HCT116 (cell line): ENCODE measurements around the gene DPF3. TPM values are rescaled to one million over a fixed set of nuclear protein-coding genes. Genes with fewer than 3 reads are reported as not detected.

Experiments
- ATAC-seq: fragments of 200-7000 bp; cut with Tn5 transposase; 2 replicates; pipeline ENCODE4 v1.9.1; 2020; ENCODE audit warnings: mild to moderate bottlenecking, moderate library complexity
- BruUV-seq: library from RNA; stranded (reverse); fragments of 400-500 nt; replicated peaks from 2 replicates; lab custom pipeline; 2021; lab: Mats Ljungman, UMichigan
- CTCF ChIA-PET: fragments of 300-600 bp; sonication (Branson Sonifier 250); formaldehyde crosslinking; loops from one replicate; lab custom pipeline; 2021; ENCODE audit warnings: antibody characterized with exemption; lab: Charles Lee
- POLR2A ChIA-PET: fragments of 300-600, 350-600 bp; sonication (Branson Sonifier 250); formaldehyde crosslinking; loops from one replicate; lab custom pipeline; 2021; ENCODE audit warnings: antibody characterized with exemption; lab: Charles Lee
- RAD21 ChIA-PET, 2 experiments: fragments of 300-600 bp; sonication (Branson Sonifier 250); formaldehyde crosslinking; loops; one replicate each; lab custom pipeline; 2023; ENCODE audit warnings: low total read pairs in 2 of 2; ENCODE audit not compliant: uncharacterized antibody in 2 of 2, unreplicated experiment in 2 of 2, low non-redundant PET in 1 of 2; lab: Charles Lee
- DNase-seq: peaks from one replicate; pipeline ENCODE4 v3.0.0-alpha.2; 2010; ENCODE audit warnings: low read depth, low spot score
- H2AFZ ChIP-seq: fragments of 200-600 bp; shearing (Covaris generic), sonication (generic); 2 replicates; pipeline ENCODE4 v1.6.1; 2017; ENCODE audit warnings: low read depth, mixed run types, mixed read lengths, antibody characterized with exemption, low read length; ENCODE audit not compliant: poor library complexity, severe bottlenecking
- H3K27ac ChIP-seq: 2 replicates; pipeline ENCODE4 v1.5.1; 2012; ENCODE audit warnings: low read depth, low read length
- H3K27me3 ChIP-seq: fragments of 200-600 bp; sonication (generic); 2 replicates; pipeline ENCODE4 v1.6.1; 2016; ENCODE audit warnings: mixed run types, low read length, mixed read lengths; ENCODE audit not compliant: insufficient read depth
- H3K36me3 ChIP-seq, 2 experiments: fragments of 200-500 bp in 1 of 2; fragments of 200-600 bp in 1 of 2; sonication (Bioruptor generic) in 1 of 2; sonication (generic) in 1 of 2; 2 replicates each; pipeline versions ENCODE4 v1.5.1 to v1.6.1; 2014 to 2016; ENCODE audit warnings: low read length in 2 of 2, inconsistent platforms in 1 of 2, mixed read lengths in 1 of 2, mixed run types in 1 of 2; ENCODE audit not compliant: insufficient read depth in 2 of 2, control insufficient read depth in 1 of 2
- H3K4me1 ChIP-seq, 2 experiments: fragments of 200-600 bp in 1 of 2; sonication (generic) in 1 of 2; 2 replicates each; pipeline versions ENCODE4 v1.5.1 to v1.6.1; 2012 to 2017; ENCODE audit warnings: low read length in 2 of 2, inconsistent platforms in 1 of 2, mild to moderate bottlenecking in 1 of 2, mixed read lengths in 1 of 2, mixed run types in 1 of 2, moderate library complexity in 1 of 2; ENCODE audit not compliant: insufficient read depth in 2 of 2, control insufficient read depth in 1 of 2
- H3K4me2 ChIP-seq: fragments of 200-600 bp; sonication (generic); 2 replicates; pipeline ENCODE4 v1.6.1; 2017; ENCODE audit warnings: mixed run types, low read length, mixed read lengths
- H3K4me3 ChIP-seq, 2 experiments: fragments of 200-600 bp in 1 of 2; sonication (generic) in 1 of 2; replicated peaks in 1 of 2; 2 replicates each; pipeline ENCODE4 v1.5.1; 2011 to 2016; ENCODE audit warnings: low read length in 2 of 2, control low read depth in 1 of 2, low read depth in 1 of 2, mild to moderate bottlenecking in 1 of 2, mixed read lengths in 1 of 2, mixed run types in 1 of 2
- H3K79me2 ChIP-seq: fragments of 200-600 bp; sonication (generic); 2 replicates; pipeline ENCODE4 v1.6.1; 2017; ENCODE audit warnings: mild to moderate bottlenecking, mixed run types, low read length, moderate library complexity, mixed read lengths; ENCODE audit not compliant: insufficient read depth
- H3K9ac ChIP-seq: fragments of 200-600 bp; sonication (generic); 2 replicates; pipeline ENCODE4 v1.6.1; 2016; ENCODE audit warnings: low read length, mixed read lengths
- H3K9me2 ChIP-seq: fragments of 200-600 bp; sonication (generic), shearing (Covaris generic); 2 replicates; pipeline ENCODE4 v1.6.1; 2017; ENCODE audit warnings: mixed run types, mild to moderate bottlenecking, moderate library complexity; ENCODE audit not compliant: insufficient read depth
- H3K9me3 ChIP-seq, 2 experiments: fragments of 200-500 bp in 1 of 2; fragments of 200-600 bp in 1 of 2; sonication (Bioruptor generic) in 1 of 2; sonication (generic) in 1 of 2; 2 replicates each; pipeline ENCODE4 v1.6.1; 2014 to 2017; ENCODE audit warnings: low read length in 2 of 2, mixed read lengths in 2 of 2, inconsistent platforms in 1 of 2, low read depth in 1 of 2, mild to moderate bottlenecking in 1 of 2, mixed run types in 1 of 2, moderate library complexity in 1 of 2; ENCODE audit not compliant: control insufficient read depth in 1 of 2, insufficient read depth in 1 of 2
- H4K20me1 ChIP-seq: fragments of 200-600 bp; sonication (generic), shearing (Covaris generic); 2 replicates; pipeline ENCODE4 v1.6.1; 2017; ENCODE audit warnings: mixed run types, mild to moderate bottlenecking, moderate library complexity; ENCODE audit not compliant: insufficient read depth
- CBX3 ChIP-seq: IDR thresholded peaks from 2 replicates; pipeline ENCODE4 v1.6.1; 2012; ENCODE audit warnings: low read depth
- CEBPB ChIP-seq: IDR thresholded peaks from 2 replicates; pipeline ENCODE4 v1.6.1; 2012; ENCODE audit warnings: low read depth
- ELF1 ChIP-seq: IDR thresholded peaks from 2 replicates; pipeline ENCODE4 v1.6.1; 2012; ENCODE audit warnings: low read depth, borderline replicate concordance
- EZH2 ChIP-seq: fragments of 200-600 bp; sonication (generic); IDR thresholded peaks from 2 replicates; pipeline ENCODE4 v1.6.1; 2017; ENCODE audit warnings: antibody characterized with exemption, mixed run types
- EZH2phosphoT487 ChIP-seq: fragments of 200-600 bp; IDR thresholded peaks from 2 replicates; pipeline ENCODE4 v1.6.1; 2018; ENCODE audit warnings: antibody characterized with exemption, borderline replicate concordance
- FOSL1 ChIP-seq: IDR thresholded peaks from 2 replicates; pipeline ENCODE4 v1.6.1; 2012; ENCODE audit warnings: low read depth
- JUND ChIP-seq: IDR thresholded peaks from 2 replicates; pipeline ENCODE4 v1.6.1; 2012
- POLR2AphosphoS5 ChIP-seq: IDR thresholded peaks from 2 replicates; pipeline ENCODE4 v1.6.1; 2011; ENCODE audit warnings: mild to moderate bottlenecking, low read depth, low read length, moderate library complexity
- RAD21 ChIP-seq: IDR thresholded peaks from 2 replicates; pipeline ENCODE4 v1.6.1; 2012; ENCODE audit warnings: low read depth, mild to moderate bottlenecking
- SIN3A ChIP-seq: IDR thresholded peaks from 2 replicates; pipeline ENCODE4 v1.6.1; 2012; ENCODE audit warnings: low read depth
- SP1 ChIP-seq: IDR thresholded peaks from 2 replicates; pipeline ENCODE4 v1.6.1; 2012; ENCODE audit warnings: low read depth
- SRF ChIP-seq: IDR thresholded peaks from 2 replicates; pipeline ENCODE4 v1.6.1; 2012; ENCODE audit warnings: low read depth
- TCF7L2 ChIP-seq: IDR thresholded peaks from 2 replicates; pipeline ENCODE4 v1.7.0; 2011; ENCODE audit warnings: borderline replicate concordance, inconsistent platforms; ENCODE audit not compliant: insufficient read depth, insufficient read length; ENCODE audit errors: extremely low read depth
- ZNF274 ChIP-seq: fragments of 200-500 bp; sonication (Bioruptor generic); IDR thresholded peaks from 2 replicates; pipeline ENCODE4 v1.6.1; 2014; ENCODE audit warnings: mild to moderate bottlenecking, low read depth, low read length, inconsistent platforms
- intact Hi-C: fragments of 100-400 bp; cut with micrococcal nuclease; formaldehyde crosslinking; loops from 2 replicates; pipeline ENCODE4 v1.10.0; 2022
- total RNA-seq: library from RNA; stranded (reverse); gene quantifications from one replicate; pipeline ENCODE4 v1.2.1, GENCODE V29; 2021; ENCODE audit not compliant: unreplicated experiment
- TF ChIP-seq, protein P1 (sequence below): IDR thresholded peaks from 2 replicates; pipeline ENCODE4 v1.6.1; 2012
- TF ChIP-seq, protein P2 (sequence below): IDR thresholded peaks from 2 replicates; pipeline ENCODE4 v1.6.1; 2012
- TF ChIP-seq, protein P3 (sequence below), 3 experiments: fragments of 200-600 bp in 1 of 3; sonication (generic) in 1 of 3; IDR thresholded peaks in 2 of 3; conservative IDR thresholded peaks in 1 of 3; 2 replicates each; pipeline ENCODE4 v1.5.1; 2012 to 2017; ENCODE audit warnings: low read depth in 2 of 3, low read length in 2 of 3, antibody characterized with exemption in 1 of 3, borderline replicate concordance in 1 of 3, control low read depth in 1 of 3, mild to moderate bottlenecking in 1 of 3, mixed read lengths in 1 of 3, mixed run types in 1 of 3, moderate library complexity in 1 of 3; ENCODE audit not compliant: insufficient read depth in 1 of 3
- TF ChIP-seq, protein P4 (sequence below): IDR thresholded peaks from 2 replicates; pipeline ENCODE4 v1.6.1; 2011; ENCODE audit warnings: mild to moderate bottlenecking, low read length, moderate library complexity; ENCODE audit not compliant: insufficient replicate concordance; ENCODE audit errors: extremely low read depth

Gene DPF3
- total RNA-seq, 1 experiment from 2014 or later: 0.27 TPM

DNA sequence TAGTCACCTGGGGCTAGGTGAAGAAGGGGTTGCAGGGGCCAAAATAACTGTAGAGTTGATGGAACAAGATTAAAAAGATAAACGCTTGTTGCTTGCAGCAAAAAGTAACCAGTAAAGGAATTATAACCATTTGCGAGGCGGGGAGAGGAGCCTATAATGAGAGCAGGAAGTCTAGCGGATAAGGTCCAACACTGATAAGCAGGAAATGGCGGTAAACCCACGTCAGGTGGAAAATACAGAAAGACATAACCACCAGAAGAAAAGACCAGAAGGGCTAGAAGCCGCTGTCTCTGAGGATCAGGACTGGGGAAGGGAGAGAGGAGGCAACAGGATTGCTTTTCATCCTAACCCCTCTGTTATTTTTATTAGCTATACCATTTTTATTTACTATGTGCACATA, 303.3 kb downstream of the DPF3 start:
- Histone ChIP-seq H4K20me1 (no peaks in the 10 kb centered on the region), H3K27ac (no peak overlapping the region), H3K4me2 (no peak overlapping the region), H3K9ac (no peak overlapping the region), H3K36me3 (no peaks in the 10 kb centered on the region), H3K79me2 (no peaks in the 10 kb centered on the region), H3K9me3 (no peaks in the 10 kb centered on the region), H3K4me1 (no peaks in the 10 kb centered on the region), H2AFZ (no peak overlapping the region), H3K4me3 (no peak overlapping the region), H3K9me2 (no peaks in the 10 kb centered on the region), H3K27me3 (peaks cover 14% of the 10 kb centered on the region; the same call in 1 of the 2 replicates)
- DNase-seq: no peak
- BruUV-seq: no TSS peak
- ChIA-PET CTCF (no interaction called here), RAD21 (no interaction called here), POLR2A (no interaction called here)
- ATAC-seq: no peak
- TF ChIP-seq, protein P1, sequence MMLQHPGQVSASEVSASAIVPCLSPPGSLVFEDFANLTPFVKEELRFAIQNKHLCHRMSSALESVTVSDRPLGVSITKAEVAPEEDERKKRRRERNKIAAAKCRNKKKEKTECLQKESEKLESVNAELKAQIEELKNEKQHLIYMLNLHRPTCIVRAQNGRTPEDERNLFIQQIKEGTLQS: no peak
- TF ChIP-seq CBX3 (no peak), JUND (no peak)
- intact Hi-C loops: no loop called here

DNA sequence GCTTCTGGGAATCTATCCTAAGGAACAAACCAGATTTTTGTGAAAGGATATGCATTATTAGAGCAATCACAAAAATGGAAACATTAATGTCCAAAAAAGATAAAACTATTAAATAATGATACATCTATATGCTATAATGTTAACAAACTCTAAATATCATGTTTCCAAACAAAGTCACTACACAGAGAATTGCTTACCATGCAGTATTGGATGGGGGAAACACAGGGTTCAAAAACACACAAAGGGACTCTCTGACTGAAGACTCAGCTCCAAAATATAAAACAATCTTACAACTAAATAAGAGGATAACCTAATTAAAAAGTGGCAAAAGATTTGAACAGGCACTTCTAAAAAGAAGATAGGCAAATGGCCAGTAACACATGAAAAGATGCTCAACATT, 304.2 kb downstream of the DPF3 start:
- no peaks in the 10 kb centered on the region for H3K4me1 ChIP-seq
- POLR2A ChIA-PET: no interaction called here
- H2AFZ ChIP-seq: no peak overlapping the region
- no peak overlapping the region for H3K27ac ChIP-seq
- H3K4me2 ChIP-seq: no peak overlapping the region
- intact Hi-C loops: no loop called here
- CTCF ChIA-PET: no interaction called here
- DNase-seq (no peak), ATAC-seq (no peak)
- H4K20me1 ChIP-seq: no peaks in the 10 kb centered on the region
- H3K4me3 ChIP-seq: no peak overlapping the region
- RAD21 ChIA-PET: no interaction called here
- no peaks in the 10 kb centered on the region for H3K79me2 ChIP-seq
- H3K9me2 ChIP-seq: no peaks in the 10 kb centered on the region
- no peaks in the 10 kb centered on the region for H3K36me3 ChIP-seq
- BruUV-seq: no TSS peak
- H3K27me3 ChIP-seq: peaks cover 14% of the 10 kb centered on the region; the same call in 1 of the 2 replicates
- H3K9me3 ChIP-seq: no peaks in the 10 kb centered on the region
- H3K9ac ChIP-seq: no peak overlapping the region
- TF ChIP-seq ELF1 (no peak), SP1 (no peak), ZNF274 (no peak), TCF7L2 (no peak), RAD21 (no peak), POLR2AphosphoS5 (no peak), EZH2 (no peak), EZH2phosphoT487 (no peak), CEBPB (no peak), CBX3 (no peak), JUND (no peak), SRF (no peak), FOSL1 (no peak), SIN3A (no peak)
- TF ChIP-seq, protein P2, sequence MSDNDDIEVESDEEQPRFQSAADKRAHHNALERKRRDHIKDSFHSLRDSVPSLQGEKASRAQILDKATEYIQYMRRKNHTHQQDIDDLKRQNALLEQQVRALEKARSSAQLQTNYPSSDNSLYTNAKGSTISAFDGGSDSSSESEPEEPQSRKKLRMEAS: no peak
- TF ChIP-seq, protein P3, sequence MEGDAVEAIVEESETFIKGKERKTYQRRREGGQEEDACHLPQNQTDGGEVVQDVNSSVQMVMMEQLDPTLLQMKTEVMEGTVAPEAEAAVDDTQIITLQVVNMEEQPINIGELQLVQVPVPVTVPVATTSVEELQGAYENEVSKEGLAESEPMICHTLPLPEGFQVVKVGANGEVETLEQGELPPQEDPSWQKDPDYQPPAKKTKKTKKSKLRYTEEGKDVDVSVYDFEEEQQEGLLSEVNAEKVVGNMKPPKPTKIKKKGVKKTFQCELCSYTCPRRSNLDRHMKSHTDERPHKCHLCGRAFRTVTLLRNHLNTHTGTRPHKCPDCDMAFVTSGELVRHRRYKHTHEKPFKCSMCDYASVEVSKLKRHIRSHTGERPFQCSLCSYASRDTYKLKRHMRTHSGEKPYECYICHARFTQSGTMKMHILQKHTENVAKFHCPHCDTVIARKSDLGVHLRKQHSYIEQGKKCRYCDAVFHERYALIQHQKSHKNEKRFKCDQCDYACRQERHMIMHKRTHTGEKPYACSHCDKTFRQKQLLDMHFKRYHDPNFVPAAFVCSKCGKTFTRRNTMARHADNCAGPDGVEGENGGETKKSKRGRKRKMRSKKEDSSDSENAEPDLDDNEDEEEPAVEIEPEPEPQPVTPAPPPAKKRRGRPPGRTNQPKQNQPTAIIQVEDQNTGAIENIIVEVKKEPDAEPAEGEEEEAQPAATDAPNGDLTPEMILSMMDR (IDR thresholded peaks at IDR 0.05 in 2 of 3, conservative IDR thresholded peaks at IDR 0.05 in 1 of 3; ENCODE audit: borderline replicate concordance in 1 of 3, insufficient read depth in 1 of 3, low read depth in 2 of 3, low read length in 2 of 3): no peak
- TF ChIP-seq, protein P1: no peak
- TF ChIP-seq, protein P4, sequence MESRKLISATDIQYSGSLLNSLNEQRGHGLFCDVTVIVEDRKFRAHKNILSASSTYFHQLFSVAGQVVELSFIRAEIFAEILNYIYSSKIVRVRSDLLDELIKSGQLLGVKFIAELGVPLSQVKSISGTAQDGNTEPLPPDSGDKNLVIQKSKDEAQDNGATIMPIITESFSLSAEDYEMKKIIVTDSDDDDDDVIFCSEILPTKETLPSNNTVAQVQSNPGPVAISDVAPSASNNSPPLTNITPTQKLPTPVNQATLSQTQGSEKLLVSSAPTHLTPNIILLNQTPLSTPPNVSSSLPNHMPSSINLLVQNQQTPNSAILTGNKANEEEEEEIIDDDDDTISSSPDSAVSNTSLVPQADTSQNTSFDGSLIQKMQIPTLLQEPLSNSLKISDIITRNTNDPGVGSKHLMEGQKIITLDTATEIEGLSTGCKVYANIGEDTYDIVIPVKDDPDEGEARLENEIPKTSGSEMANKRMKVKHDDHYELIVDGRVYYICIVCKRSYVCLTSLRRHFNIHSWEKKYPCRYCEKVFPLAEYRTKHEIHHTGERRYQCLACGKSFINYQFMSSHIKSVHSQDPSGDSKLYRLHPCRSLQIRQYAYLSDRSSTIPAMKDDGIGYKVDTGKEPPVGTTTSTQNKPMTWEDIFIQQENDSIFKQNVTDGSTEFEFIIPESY: no peak
